RWPE2 (cell line): ENCODE results near the gene CTSL.

ENCODE experiments used
- ATAC-seq: fragments of 200-7000 bp; cut with Tn5 transposase; 3 replicates; pipeline ENCODE4 v1.9.1; 2021; ENCODE audit warnings: low read depth
- DNase-seq: peaks from one replicate; pipeline ENCODE4 v3.0.0-alpha.2; 2020; ENCODE audit warnings: low spot score
- H3K27ac ChIP-seq: fragments of 450-650 bp; 2 replicates; pipeline ENCODE4 v1.5.1; 2017; ENCODE audit warnings: mild to moderate bottlenecking; ENCODE audit not compliant: poor library complexity, severe bottlenecking
- H3K27me3 ChIP-seq: fragments of 250-450 bp; sonication (Bioruptor Pico); 2 replicates; pipeline ENCODE4 v1.5.1; 2021; ENCODE audit warnings: mild to moderate bottlenecking, moderate library complexity; ENCODE audit not compliant: insufficient read depth, poor library complexity, severe bottlenecking
- H3K36me3 ChIP-seq: fragments of 250-450 bp; sonication (Bioruptor Pico); 2 replicates; pipeline ENCODE4 v1.5.1; 2020; ENCODE audit warnings: low read depth, mild to moderate bottlenecking, moderate library complexity
- H3K4me1 ChIP-seq: fragments of 250-450 bp; sonication (Bioruptor Pico); 2 replicates; pipeline ENCODE4 v1.5.1; 2021; ENCODE audit warnings: mild to moderate bottlenecking, moderate library complexity; ENCODE audit not compliant: insufficient read depth, poor library complexity, severe bottlenecking
- H3K4me3 ChIP-seq: fragments of 250-450 bp; sonication (Bioruptor Pico); 2 replicates; pipeline ENCODE4 v1.5.1; 2021; ENCODE audit warnings: mild to moderate bottlenecking, moderate library complexity; ENCODE audit not compliant: severe bottlenecking
- H3K9me3 ChIP-seq: fragments of 250-450 bp; sonication (Bioruptor Pico); 2 replicates; pipeline ENCODE4 v1.5.1; 2021; ENCODE audit warnings: mild to moderate bottlenecking, moderate library complexity; ENCODE audit not compliant: severe bottlenecking
- CTCF ChIP-seq: fragments of 450-650 bp; IDR thresholded peaks from one replicate; pipeline ENCODE4 v1.5.1; 2017; ENCODE audit warnings: mild to moderate bottlenecking, moderate library complexity; ENCODE audit not compliant: poor library complexity, severe bottlenecking

CTSL gene

DNA sequence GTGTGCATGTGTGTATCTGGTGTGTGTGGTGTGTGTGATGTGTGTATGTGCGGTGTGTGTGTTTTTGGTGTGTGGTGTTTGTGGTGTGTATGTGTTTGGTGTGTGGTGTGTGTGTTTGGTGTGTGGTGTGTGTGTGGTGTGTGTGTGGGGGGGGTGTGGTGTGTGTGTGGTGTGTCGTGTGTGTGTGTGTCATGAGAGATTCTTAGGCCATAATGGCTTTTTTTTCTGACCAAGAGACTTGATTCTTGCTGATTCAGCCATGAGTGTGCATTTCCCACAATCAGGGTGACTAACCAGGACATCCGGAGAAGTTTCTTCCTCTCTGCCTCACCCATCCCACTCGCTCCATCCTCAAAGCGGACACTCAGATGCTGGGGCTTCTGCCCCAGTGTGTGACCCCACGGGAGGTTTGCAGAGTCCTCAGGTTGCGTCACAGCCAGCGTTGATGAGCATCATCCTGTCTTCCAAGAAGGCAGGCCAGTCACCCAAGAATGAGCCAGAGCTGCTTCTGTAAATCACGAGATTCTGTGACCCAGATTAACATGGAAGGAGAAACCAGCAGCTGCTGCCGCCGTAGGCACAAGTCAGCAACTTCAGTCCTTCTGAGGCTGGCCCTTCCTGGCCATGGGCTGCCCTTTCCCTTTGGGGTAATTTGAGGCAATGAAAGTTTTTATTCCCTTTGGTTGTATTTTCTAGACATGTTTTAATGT, 12.5 kb upstream of the CTSL start:
- DNase-seq, result peak; percentile 86
- Histone ChIP-seq H3K27ac (peak overlapping the region; percentile 74), H3K27me3 (no peaks in the 10 kb centered on the region), H3K4me1 (peaks cover 11% of the 10 kb centered on the region), H3K4me3 (no peak overlapping the region), H3K9me3 (no peaks in the 10 kb centered on the region), H3K36me3 (no peaks in the 10 kb centered on the region)
- TF ChIP-seq CTCF, result no peak
- ATAC-seq, result peak; percentile 95

GRCh38 chr9:87713988-87714330, 12.0 kb upstream of the CTSL start:
- H3K4me1 ChIP-seq, result peaks cover 11% of the 10 kb centered on the region
- TF ChIP-seq CTCF, result no peak
- no peak overlapping the region for H3K4me3 ChIP-seq
- peak overlapping the region; percentile 74 for H3K27ac ChIP-seq
- ATAC-seq (no peak), DNase-seq (no peak)
- H3K9me3 ChIP-seq, result no peaks in the 10 kb centered on the region
- no peaks in the 10 kb centered on the region for H3K36me3 ChIP-seq
- no peaks in the 10 kb centered on the region for H3K27me3 ChIP-seq

DNA sequence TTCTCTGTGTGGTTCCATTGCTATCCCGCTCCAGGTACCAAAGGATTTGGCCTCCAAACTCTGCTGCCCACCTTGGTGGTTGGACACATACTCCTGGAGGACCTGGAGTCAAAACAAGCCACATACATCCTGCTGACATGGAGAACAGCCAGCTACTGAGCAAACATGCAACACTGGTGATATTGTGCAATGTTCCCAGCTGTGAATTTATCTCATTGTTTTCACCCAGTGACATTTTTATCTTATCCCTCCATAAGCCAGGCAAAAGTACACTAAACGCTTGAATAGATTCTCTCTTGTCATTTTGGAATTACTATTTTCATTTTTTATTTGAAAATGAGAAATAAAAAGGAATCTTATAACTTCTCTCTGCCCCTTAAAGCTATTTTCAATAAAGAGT, 11.1 kb upstream of the CTSL start:
- Histone ChIP-seq H3K36me3 (no peaks in the 10 kb centered on the region), H3K9me3 (no peaks in the 10 kb centered on the region), H3K27ac (peak overlapping the region; percentile 74), H3K27me3 (no peaks in the 10 kb centered on the region), H3K4me3 (no peak overlapping the region), H3K4me1 (peaks cover 11% of the 10 kb centered on the region)
- no peak for DNase-seq
- no peak for TF ChIP-seq CTCF
- no peak for ATAC-seq

DNA sequence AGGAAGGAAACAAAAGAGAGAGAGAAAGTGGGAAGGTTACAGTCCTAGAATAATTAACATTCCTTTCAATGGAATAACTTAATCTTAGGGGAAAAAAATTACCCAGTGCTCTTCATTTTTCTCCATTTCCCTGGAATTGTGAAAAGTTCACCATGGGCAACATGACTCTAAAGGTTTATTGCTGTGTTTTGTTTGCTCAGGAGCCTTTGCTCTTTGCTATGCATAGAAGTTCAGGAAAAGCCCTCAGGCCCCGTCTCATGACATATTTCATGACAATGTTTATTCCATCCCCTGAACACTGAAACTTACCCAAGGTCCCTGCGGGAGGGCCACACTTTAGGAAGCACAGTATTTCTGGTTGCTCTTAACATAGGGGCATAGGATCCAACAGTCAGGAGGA, 9.8 kb upstream of the CTSL start:
- Histone ChIP-seq H3K4me1 (peaks cover 11% of the 10 kb centered on the region), H3K9me3 (no peaks in the 10 kb centered on the region), H3K36me3 (no peaks in the 10 kb centered on the region), H3K27ac (no peak overlapping the region), H3K4me3 (no peak overlapping the region), H3K27me3 (no peaks in the 10 kb centered on the region)
- no peak for TF ChIP-seq CTCF
- ATAC-seq (no peak), DNase-seq (no peak)

- DNase-seq (no peak), ATAC-seq (no peak)
- H3K4me1 ChIP-seq, result peaks cover 11% of the 10 kb centered on the region
- no peak overlapping the region for H3K27ac ChIP-seq
- no peaks in the 10 kb centered on the region for H3K27me3 ChIP-seq
- no peaks in the 10 kb centered on the region for H3K36me3 ChIP-seq
- H3K9me3 ChIP-seq, result no peaks in the 10 kb centered on the region
- no peak for TF ChIP-seq CTCF
- H3K4me3 ChIP-seq, result no peak overlapping the region
Measured at GRCh38 chr9:87717456-87717855, 8.5 kb upstream of the CTSL start.
